Activated CD8-positive, alpha-beta memory T cell treated with anti-CD3 and anti-CD28 coated beads, Interleukin-2, amount 50 U/mL, for 1 hour (primary cell): ENCODE measurements around the gene TCEA2.

Experiments
- DNase-seq: peaks from one replicate; pipeline ENCODE4 v3.0.0-alpha.2; 2020; ENCODE audit errors: extremely low read depth

TCEA2 gene

GRCh38 chr20:64093013-64093503, 30.1 kb downstream of the TCEA2 start:
- no peak for DNase-seq

- DNase-seq: no peak
These were observed 32.5 kb downstream of the TCEA2 start for GRCh38 chr20:64095455-64095854.

GRCh38 chr20:64095927-64096326, 32.9 kb downstream of the TCEA2 start:
- DNase-seq: no peak

- DNase-seq: no peak
These were observed 33.5 kb downstream of the TCEA2 start for GRCh38 chr20:64096535-64096934.

GRCh38 chr20:64098471-64099013, 35.5 kb downstream of the TCEA2 start:
- no peak for DNase-seq

GRCh38 chr20:64099086-64099786, 36.2 kb downstream of the TCEA2 start:
- DNase-seq: no peak

- no peak for DNase-seq
These were observed 37.0 kb downstream of the TCEA2 start for GRCh38 chr20:64099880-64100565.

- DNase-seq: no peak
These were observed 37.5 kb downstream of the TCEA2 start for GRCh38 chr20:64100566-64100888.

GRCh38 chr20:64100946-64101688, 38.1 kb downstream of the TCEA2 start:
- no peak for DNase-seq

GRCh38 chr20:64101731-64102621, 39.0 kb downstream of the TCEA2 start:
- DNase-seq: no peak

GRCh38 chr20:64102647-64103354, 39.8 kb downstream of the TCEA2 start:
- no peak for DNase-seq

GRCh38 chr20:64103871-64104666, 41.1 kb downstream of the TCEA2 start:
- DNase-seq: no peak

GRCh38 chr20:64104667-64105451, 41.9 kb downstream of the TCEA2 start:
- DNase-seq: no peak

GRCh38 chr20:64105846-64106434, 42.9 kb downstream of the TCEA2 start:
- no peak for DNase-seq

GRCh38 chr20:64106435-64106961, 43.5 kb downstream of the TCEA2 start:
- DNase-seq: no peak

GRCh38 chr20:64106981-64107735, 44.2 kb downstream of the TCEA2 start, which contains the start of gene NPBWR2:
TSS of gene NPBWR2 (minus strand) at chr20:64107565. CDS start at chr20:64106831, 734 bp downstream.
- no peak for DNase-seq

- DNase-seq: no peak
These were observed 44.9 kb downstream of the TCEA2 start for GRCh38 chr20:64107736-64108457.
